GM19452 (cell line): ENCODE data around the gene IRF4.
A peak's percentile ranks its signal among the peaks of the same experiment; 100 is the strongest.

ENCODE experiments used
- ATAC-seq: cut with Tn5 transposase; IDR thresholded peaks from one replicate; pipeline ENCODE4 v1.9.1; 2021; ENCODE audit not compliant: unreplicated experiment

The IRF4 gene

GRCh38 chr6:391559-392440, at the start of gene IRF4:
TSS of gene IRF4 (plus strand) at chr6:391752. CDS start at chr6:393153, 1,401 bp downstream.
- peak; percentile 35 for ATAC-seq

- ATAC-seq = peak; percentile 57
These were observed 49.4 kb upstream of the IRF4 start for GRCh38 chr6:341914-342831.

- ATAC-seq = no peak
These were observed 48.7 kb upstream of the IRF4 start for GRCh38 chr6:342832-343179.

- ATAC-seq = no peak
These were observed 48.2 kb upstream of the IRF4 start for GRCh38 chr6:343226-343935.

GRCh38 chr6:343960-344815, 47.4 kb upstream of the IRF4 start:
- ATAC-seq = no peak

GRCh38 chr6:344816-345340, 46.7 kb upstream of the IRF4 start:
- ATAC-seq = no peak

GRCh38 chr6:345747-346385, 45.7 kb upstream of the IRF4 start:
- ATAC-seq = no peak

- ATAC-seq = no peak
These were observed 45.0 kb upstream of the IRF4 start for GRCh38 chr6:346386-347030.

GRCh38 chr6:347232-347631, 44.3 kb upstream of the IRF4 start:
- peak; percentile 73 for ATAC-seq

GRCh38 chr6:347951-348859, 43.3 kb upstream of the IRF4 start:
- ATAC-seq = no peak

GRCh38 chr6:348860-349396, 42.6 kb upstream of the IRF4 start:
- no peak for ATAC-seq

GRCh38 chr6:349491-349921, 42.0 kb upstream of the IRF4 start:
- ATAC-seq = no peak

GRCh38 chr6:350371-350770, 41.2 kb upstream of the IRF4 start:
- ATAC-seq = no peak

GRCh38 chr6:351011-351866, 40.3 kb upstream of the IRF4 start:
- ATAC-seq = no peak

- ATAC-seq = no peak
These were observed 39.7 kb upstream of the IRF4 start for GRCh38 chr6:351867-352289.

GRCh38 chr6:352474-352873, 39.1 kb upstream of the IRF4 start:
- no peak for ATAC-seq
